WERI-Rb-1 (cell line): ENCODE measurements around the gene CYP19A1.

Experiments
- DNase-seq: peaks from one replicate; pipeline ENCODE4 v3.0.0-alpha.2; 2020
- H3K27ac ChIP-seq: fragments of 250-450 bp; sonication (Bioruptor Pico); 2 replicates; pipeline ENCODE4 v1.5.1; 2020; ENCODE audit warnings: mild to moderate bottlenecking, moderate library complexity
- H3K27me3 ChIP-seq: fragments of 250-450 bp; sonication (Bioruptor Pico); 2 replicates; pipeline ENCODE4 v1.5.1; 2021; ENCODE audit warnings: mild to moderate bottlenecking, low read depth, moderate library complexity; ENCODE audit not compliant: insufficient read depth, severe bottlenecking
- H3K36me3 ChIP-seq: fragments of 250-450 bp; sonication (Bioruptor Pico); 2 replicates; pipeline ENCODE4 v1.5.1; 2020; ENCODE audit warnings: mild to moderate bottlenecking, moderate library complexity
- H3K4me3 ChIP-seq: 2 replicates; pipeline ENCODE4 v1.5.1; 2011; ENCODE audit warnings: low read depth, mild to moderate bottlenecking, control low read depth, low read length
- H3K9me3 ChIP-seq: fragments of 250-450 bp; sonication (Bioruptor Pico); 2 replicates; pipeline ENCODE4 v1.5.1; 2021; ENCODE audit warnings: mild to moderate bottlenecking, moderate library complexity; ENCODE audit not compliant: severe bottlenecking
- CTCF ChIP-seq: IDR thresholded peaks from 2 replicates; pipeline ENCODE4 v1.5.1; 2011; ENCODE audit warnings: low read depth, mild to moderate bottlenecking, control low read depth, inconsistent platforms, low read length

Gene CYP19A1

GRCh38 chr15:51200792-51201191 lies 137.6 kb downstream of the CYP19A1 start:
- Histone ChIP-seq H3K4me3 (no peak overlapping the region), H3K36me3 (no peaks in the 10 kb centered on the region), H3K9me3 (no peaks in the 10 kb centered on the region), H3K27ac (no peak overlapping the region), H3K27me3 (no peaks in the 10 kb centered on the region)
- DNase-seq = no peak
- no peak for TF ChIP-seq CTCF

GRCh38 chr15:51199541-51199940 lies 138.9 kb downstream of the CYP19A1 start:
- Histone ChIP-seq H3K36me3 (no peaks in the 10 kb centered on the region), H3K27me3 (no peaks in the 10 kb centered on the region), H3K4me3 (no peak overlapping the region), H3K9me3 (no peaks in the 10 kb centered on the region), H3K27ac (no peak overlapping the region)
- DNase-seq = peak; percentile 24
- TF ChIP-seq CTCF = no peak

- DNase-seq = no peak
- Histone ChIP-seq H3K27me3 (no peaks in the 10 kb centered on the region), H3K27ac (no peak overlapping the region), H3K4me3 (no peak overlapping the region), H3K9me3 (no peaks in the 10 kb centered on the region), H3K36me3 (no peaks in the 10 kb centered on the region)
- no peak for TF ChIP-seq CTCF
Observed at GRCh38 chr15:51198701-51199232, 139.6 kb downstream of the CYP19A1 start.

GRCh38 chr15:51195459-51195858 lies 142.9 kb downstream of the CYP19A1 start:
- H3K4me3 ChIP-seq = no peak overlapping the region
- TF ChIP-seq CTCF = no peak
- no peaks in the 10 kb centered on the region for H3K9me3 ChIP-seq
- DNase-seq = no peak
- H3K27me3 ChIP-seq = no peaks in the 10 kb centered on the region
- no peak overlapping the region for H3K27ac ChIP-seq
- no peaks in the 10 kb centered on the region for H3K36me3 ChIP-seq

- TF ChIP-seq CTCF = no peak
- Histone ChIP-seq H3K27ac (no peak overlapping the region), H3K27me3 (no peaks in the 10 kb centered on the region), H3K9me3 (no peaks in the 10 kb centered on the region), H3K36me3 (no peaks in the 10 kb centered on the region), H3K4me3 (no peak overlapping the region)
- DNase-seq = no peak
Observed at GRCh38 chr15:51193979-51194378, 144.4 kb downstream of the CYP19A1 start.

- no peaks in the 10 kb centered on the region for H3K27me3 ChIP-seq
- no peak overlapping the region for H3K27ac ChIP-seq
- TF ChIP-seq CTCF = no peak
- H3K4me3 ChIP-seq = no peak overlapping the region
- DNase-seq = no peak
- H3K36me3 ChIP-seq = no peaks in the 10 kb centered on the region
- no peaks in the 10 kb centered on the region for H3K9me3 ChIP-seq
Observed at GRCh38 chr15:51193526-51193925, 144.9 kb downstream of the CYP19A1 start.
